HepG2 (cell line): Measurements from ENCODE around the gene FAM89B. TPM values are rescaled to one million over a fixed set of nuclear protein-coding genes. Genes with fewer than 3 reads are reported as not detected.

Experiments
- ATAC-seq: fragments of 200-7000 bp; cut with Tn5 transposase; 3 replicates; pipeline ENCODE4 v1.9.1; 2020; ENCODE audit warnings: mild to moderate bottlenecking, moderate library complexity
- BruUV-seq: library from RNA; stranded (reverse); fragments of 400-500 nt; replicated peaks from 2 replicates; lab custom pipeline; 2021; lab: Mats Ljungman, UMichigan
- CTCF ChIA-PET: fragments of 300-600 bp; formaldehyde crosslinking; extraction: SDS; loops from one replicate; lab custom pipeline; 2021; ENCODE audit warnings: low total read pairs, inconsistent platforms, low intra/inter-chr PET ratio; lab: Yijun Ruan, JAX
- POLR2A ChIA-PET: fragments of 350-600 bp; sonication (Branson Sonifier 250); formaldehyde crosslinking; loops from one replicate; lab custom pipeline; 2020; ENCODE audit warnings: antibody characterized with exemption, inconsistent platforms; lab: Yijun Ruan, JAX
- DNase-seq: peaks from one replicate; pipeline ENCODE4 v3.0.0-alpha.2; 2015; ENCODE audit warnings: low spot score
- FAIRE-seq: peaks from 3 replicates; lab custom pipeline; 2011; peaks lifted over from hg19 to GRCh38; lab: Jason Lieb, UNC
- H2AFZ ChIP-seq: one replicate; pipeline ENCODE4 v1.6.1; 2011; ENCODE audit warnings: low read length, inconsistent platforms
- H3K27ac ChIP-seq: fragments of 300-600 bp; 3 replicates; pipeline ENCODE4 v1.8.0; 2011; ENCODE audit warnings: mixed run types, mild to moderate bottlenecking, mixed read lengths, low read length, inconsistent platforms; ENCODE audit not compliant: insufficient read depth; ENCODE audit errors: extremely low read length
- H3K27me3 ChIP-seq, 2 experiments: fragments of 200-600 bp in 1 of 2; 2 replicates in 1 of 2; 3 replicates in 1 of 2; pipeline versions ENCODE4 v1.6.0 to v1.8.0; 2011; ENCODE audit warnings: low read length in 2 of 2, mild to moderate bottlenecking in 2 of 2, moderate library complexity in 2 of 2, inconsistent platforms in 1 of 2; ENCODE audit not compliant: insufficient read depth in 2 of 2, control insufficient read depth in 1 of 2
- H3K36me3 ChIP-seq, 2 experiments: fragments of 200-600 bp in 1 of 2; replicated peaks in 1 of 2; 2 replicates in 1 of 2; 3 replicates in 1 of 2; pipeline versions ENCODE4 v1.5.1 to v1.8.0; 2011; ENCODE audit warnings: low read length in 2 of 2, inconsistent platforms in 1 of 2; ENCODE audit not compliant: insufficient read depth in 2 of 2, control insufficient read depth in 1 of 2
- H3K4me1 ChIP-seq: 2 replicates; pipeline ENCODE4 v1.5.1; 2012; ENCODE audit warnings: low read length, inconsistent platforms; ENCODE audit not compliant: insufficient read depth
- H3K4me2 ChIP-seq: 2 replicates; pipeline ENCODE4 v1.6.0; 2011; ENCODE audit warnings: low read depth, low read length, inconsistent platforms
- H3K4me3 ChIP-seq, 3 experiments: fragments of 200-600 bp in 1 of 3; sonication (generic), shearing (Covaris generic) in 1 of 3; replicated peaks in 1 of 3; 2 replicates each; pipeline ENCODE4 v1.5.1; 2011 to 2016; ENCODE audit warnings: low read length in 3 of 3, inconsistent platforms in 2 of 3, low read depth in 2 of 3, mild to moderate bottlenecking in 2 of 3, control low read depth in 1 of 3, mixed read lengths in 1 of 3; ENCODE audit not compliant: insufficient read depth in 1 of 3
- H3K79me2 ChIP-seq: one replicate; pipeline ENCODE4 v1.6.1; 2011; ENCODE audit warnings: low read length, inconsistent platforms; ENCODE audit not compliant: insufficient read depth
- H3K9ac ChIP-seq: 2 replicates; pipeline ENCODE4 v1.6.0; 2011; ENCODE audit warnings: mild to moderate bottlenecking, low read depth, low read length, inconsistent platforms; ENCODE audit not compliant: insufficient read depth
- H3K9me3 ChIP-seq: 2 replicates; pipeline ENCODE4 v1.5.1; 2012; ENCODE audit warnings: mild to moderate bottlenecking, low read length
- H4K20me1 ChIP-seq: 2 replicates; pipeline ENCODE4 v1.6.0; 2011; ENCODE audit warnings: inconsistent platforms, mild to moderate bottlenecking, low read length, moderate library complexity; ENCODE audit not compliant: insufficient read depth
- CREB1 ChIP-seq, 2 experiments: fragments of 450-650 bp in 1 of 2; IDR thresholded peaks; 2 replicates each; pipeline ENCODE4 v1.6.1; 2016 to 2017; ENCODE audit warnings: control low read depth in 1 of 2, mild to moderate bottlenecking in 1 of 2, missing compliant biosample characterization in 1 of 2, missing genetic modification characterization in 1 of 2
- ESRRA ChIP-seq: sonication (generic); formaldehyde crosslinking; IDR thresholded peaks from 2 replicates; pipeline ENCODE4 v1.5.1; 2020; ENCODE audit warnings: mild to moderate bottlenecking, low read depth, missing genetic modification reagents
- GLI4 ChIP-seq: sonication (generic); formaldehyde crosslinking; IDR thresholded peaks from 2 replicates; pipeline ENCODE4 v1.5.1; 2020; ENCODE audit warnings: missing genetic modification reagents, mild to moderate bottlenecking, moderate library complexity, borderline replicate concordance
- IRF2 ChIP-seq: IDR thresholded peaks from 2 replicates; pipeline ENCODE4 v1.6.1; 2018; ENCODE audit warnings: missing genetic modification reagents, missing compliant biosample characterization
- JUND ChIP-seq: sonication (generic); formaldehyde crosslinking; IDR thresholded peaks from 2 replicates; pipeline ENCODE4 v1.8.0; 2022; ENCODE audit warnings: mild to moderate bottlenecking, missing genetic modification reagents
- MATR3 ChIP-seq: sonication (generic); formaldehyde crosslinking; IDR thresholded peaks from 2 replicates; pipeline ENCODE4 v1.4.0; 2020; ENCODE audit warnings: missing genetic modification reagents
- MED8 ChIP-seq: sonication (generic); formaldehyde crosslinking; IDR thresholded peaks from 2 replicates; pipeline ENCODE4 v1.8.1; 2023; ENCODE audit warnings: mild to moderate bottlenecking, missing genetic modification reagents; ENCODE audit not compliant: insufficient replicate concordance
- RBM39 ChIP-seq: fragments of 200-400 bp; formaldehyde crosslinking; IDR thresholded peaks from one replicate; pipeline ENCODE4 v1.6.1; 2018; ENCODE audit warnings: antibody characterized with exemption, mild to moderate bottlenecking, low read depth, low read length; ENCODE audit not compliant: poor library complexity, severe bottlenecking
- SMYD3 ChIP-seq: sonication (generic); formaldehyde crosslinking; IDR thresholded peaks from 2 replicates; pipeline ENCODE4 v1.8.1; 2023; ENCODE audit warnings: mild to moderate bottlenecking, missing genetic modification reagents
- TBP ChIP-seq: sonication (generic); formaldehyde crosslinking; IDR thresholded peaks from 2 replicates; pipeline ENCODE4 v1.5.0; 2020; ENCODE audit warnings: missing genetic modification reagents
- TCF12 ChIP-seq, 2 experiments: fragments of 450-650 bp in 1 of 2; sonication (generic) in 1 of 2; formaldehyde crosslinking in 1 of 2; IDR thresholded peaks; 2 replicates each; pipeline versions ENCODE4 v1.6.1 to v1.8.0; 2017 to 2022; ENCODE audit warnings: antibody characterized with exemption in 1 of 2, mild to moderate bottlenecking in 1 of 2, missing genetic modification reagents in 1 of 2, moderate library complexity in 1 of 2
- ZFX ChIP-seq: sonication (generic); formaldehyde crosslinking; IDR thresholded peaks from 2 replicates; pipeline ENCODE4 v1.4.0; 2020; ENCODE audit warnings: mild to moderate bottlenecking, low read depth, missing genetic modification reagents, moderate library complexity
- ZNF501 ChIP-seq: sonication (generic); formaldehyde crosslinking; IDR thresholded peaks from 2 replicates; pipeline ENCODE4 v1.5.1; 2020; ENCODE audit warnings: mild to moderate bottlenecking, moderate library complexity, missing genetic modification reagents
- WGBS: methylation state at CpG from one replicate; pipeline ENCODE4 v1.1.6; 2017; ENCODE audit warnings: low lambda C conversion rate; 5-methylcytosine and 5-hydroxymethylcytosine counted together
- in situ Hi-C: cut with HindIII; loops from 2 replicates; pipeline ENCODE4 v1.10.0; 2017; ENCODE audit warnings: low pct_unique_long_range_greater_than_20kb; ENCODE audit not compliant: extremely low pct_ligation_motif_present
- intact Hi-C: fragments of 100-400 bp; cut with micrococcal nuclease; formaldehyde crosslinking; loops from one replicate; pipeline ENCODE4 v1.10.0; 2022; ENCODE audit not compliant: unreplicated experiment
- polyA plus RNA-seq, 8 experiments: library from polyadenylated mRNA; depleted of rRNA in 3 of 8; stranded (reverse) in 7 of 8; unstranded in 1 of 8; fragments of >200 nt; fragmentation: Illumina TruSeq in 4 of 8; extraction: Trizol in 4 of 8; gene quantifications; 2 replicates each; pipeline versions ENCODE4 v1.2.1 to v1.2.3, GENCODE V29; 2011 to 2016; ENCODE audit warnings: low read depth in 4 of 8, missing spikeins in 1 of 8, mixed read lengths in 1 of 8; ENCODE audit not compliant: insufficient read depth in 1 of 8
- total RNA-seq, 5 experiments: library from RNA; depleted of rRNA; stranded (reverse); fragments of >200 nt; fragmentation: Illumina TruSeq; extraction: Trizol; gene quantifications; 2 replicates each; pipeline ENCODE4 v1.2.3, GENCODE V29; 2016; ENCODE audit warnings: low read depth in 1 of 5
- TF ChIP-seq, protein P1 (sequence below), 2 experiments: sonication (generic) in 1 of 2; formaldehyde crosslinking in 1 of 2; IDR thresholded peaks; 2 replicates each; pipeline versions ENCODE4 v1.4.0 to v1.6.1; 2016 to 2020; ENCODE audit warnings: borderline replicate concordance in 1 of 2, low read depth in 1 of 2, mild to moderate bottlenecking in 1 of 2, missing genetic modification reagents in 1 of 2
- TF ChIP-seq, protein P2 (sequence below): sonication (generic); formaldehyde crosslinking; IDR thresholded peaks from 2 replicates; pipeline ENCODE4 v1.8.0; 2023; ENCODE audit warnings: mild to moderate bottlenecking, missing genetic modification reagents
- TF ChIP-seq, protein P3 (sequence below): IDR thresholded peaks from 2 replicates; pipeline ENCODE4 v1.6.1; 2016

FAM89B gene
- total and polyA plus RNA-seq, 2 of the 13 experiments (the other 11 are each of a cell fraction or from before 2014, with no cell fraction given): 5.7 to 8.0 TPM

- TF ChIP-seq, protein P1, sequence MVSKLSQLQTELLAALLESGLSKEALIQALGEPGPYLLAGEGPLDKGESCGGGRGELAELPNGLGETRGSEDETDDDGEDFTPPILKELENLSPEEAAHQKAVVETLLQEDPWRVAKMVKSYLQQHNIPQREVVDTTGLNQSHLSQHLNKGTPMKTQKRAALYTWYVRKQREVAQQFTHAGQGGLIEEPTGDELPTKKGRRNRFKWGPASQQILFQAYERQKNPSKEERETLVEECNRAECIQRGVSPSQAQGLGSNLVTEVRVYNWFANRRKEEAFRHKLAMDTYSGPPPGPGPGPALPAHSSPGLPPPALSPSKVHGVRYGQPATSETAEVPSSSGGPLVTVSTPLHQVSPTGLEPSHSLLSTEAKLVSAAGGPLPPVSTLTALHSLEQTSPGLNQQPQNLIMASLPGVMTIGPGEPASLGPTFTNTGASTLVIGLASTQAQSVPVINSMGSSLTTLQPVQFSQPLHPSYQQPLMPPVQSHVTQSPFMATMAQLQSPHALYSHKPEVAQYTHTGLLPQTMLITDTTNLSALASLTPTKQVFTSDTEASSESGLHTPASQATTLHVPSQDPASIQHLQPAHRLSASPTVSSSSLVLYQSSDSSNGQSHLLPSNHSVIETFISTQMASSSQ (IDR thresholded peaks at IDR 0.05; ENCODE audit: low read depth): no peak
- TF ChIP-seq, protein P1 (CRISPR knock-in tag; IDR thresholded peaks at IDR 0.05; ENCODE audit: borderline replicate concordance): no peak
- TF ChIP-seq ZFX (0 out of 2 replicates have a peak, but pooled peaks have one; percentile 23), TCF12 (IDR thresholded peaks at IDR 0.05) (no peak), TCF12 (CRISPR knock-in tag; IDR thresholded peaks at IDR 0.05) (no peak), MATR3 (CRISPR knock-in tag) (no peak)
These were observed 398 bp upstream of the FAM89B start (continued) for GRCh38 chr11:65571940-65572339.

DNA sequence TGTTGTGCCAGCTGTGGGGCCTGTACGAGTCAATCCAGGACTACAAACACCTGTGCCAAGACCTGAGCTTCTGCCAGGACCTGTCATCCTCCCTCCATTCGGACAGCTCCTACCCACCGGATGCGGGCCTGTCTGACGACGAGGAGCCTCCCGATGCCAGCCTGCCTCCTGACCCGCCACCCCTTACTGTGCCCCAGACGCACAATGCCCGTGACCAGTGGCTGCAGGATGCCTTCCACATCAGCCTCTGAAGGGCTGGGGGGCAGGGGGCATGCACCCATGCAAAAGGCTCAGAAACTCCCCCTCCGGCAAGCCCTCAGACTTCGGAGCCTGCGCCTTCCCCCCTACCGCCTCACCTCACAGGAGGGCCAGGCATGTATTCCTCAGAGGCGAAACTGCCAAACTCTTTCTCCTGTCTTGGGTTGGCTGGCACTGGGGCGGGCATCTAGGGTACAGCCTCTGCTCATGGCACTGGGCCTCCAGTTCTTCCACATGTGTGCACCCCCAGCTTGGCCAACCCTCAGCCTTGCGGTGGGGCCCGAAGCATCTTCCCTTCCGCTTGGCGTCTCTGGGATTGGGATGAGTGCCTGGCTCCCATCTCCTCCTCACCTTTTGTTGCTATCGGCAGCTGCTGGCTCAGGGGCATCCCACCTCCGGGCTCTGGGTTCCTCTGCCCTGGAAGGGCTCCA, 1.2 kb downstream of the FAM89B start:
- WGBS: 96% methylated on average over 19 of the region's 22 CpGs
- H3K36me3 ChIP-seq: peaks cover 3 to 5% of the 10 kb centered on the region in 2 experiments; a peak in 2 of 5 replicates
- H3K79me2 ChIP-seq: peaks cover 25% of the 10 kb centered on the region
- H3K4me3 ChIP-seq: peak overlapping the region in 1 of 3 experiments; percentile 77; a peak in 1 of 6 replicates
- no peak for DNase-seq
- CTCF ChIA-PET: interaction anchor here (1.8 kb wide), 1 partner anchor 15 kb away, joined by 16 read pairs; no protein-coding TSS in a partner anchor
- peaks cover 63% of the 10 kb centered on the region for H3K4me1 ChIP-seq
- H3K27ac ChIP-seq: no peak overlapping the region
- no TSS peak for BruUV-seq
- H3K4me2 ChIP-seq: no peak overlapping the region
- POLR2A ChIA-PET: interaction anchor here (1.8 kb wide), 1 partner anchor 13 kb away, joined by 8 read pairs; no protein-coding TSS in a partner anchor
- H3K9me3 ChIP-seq: no peaks in the 10 kb centered on the region
- H3K9ac ChIP-seq: no peak overlapping the region
- no peaks in the 10 kb centered on the region; a peak in 1 of 5 replicates for H3K27me3 ChIP-seq
- FAIRE-seq: no peak
- no peak for ATAC-seq
- intact Hi-C loops: no loop called here
- H2AFZ ChIP-seq: no peak overlapping the region
- in situ Hi-C loops: no loop called here
- H4K20me1 ChIP-seq: no peaks in the 10 kb centered on the region; the same call in 1 of the 2 replicates
- TF ChIP-seq RBM39 (peak; percentile 31), MED8 (CRISPR knock-in tag) (no peak), GLI4 (no peak), SMYD3 (no peak), ZNF501 (CRISPR knock-in tag) (no peak), IRF2 (CRISPR knock-in tag) (no peak), JUND (CRISPR knock-in tag) (no peak), ESRRA (CRISPR knock-in tag) (no peak), TBP (CRISPR knock-in tag) (no peak), CREB1 (IDR thresholded peaks at IDR 0.05) (no peak), CREB1 (CRISPR knock-in tag; IDR thresholded peaks at IDR 0.05) (no peak)
- TF ChIP-seq, protein P2, sequence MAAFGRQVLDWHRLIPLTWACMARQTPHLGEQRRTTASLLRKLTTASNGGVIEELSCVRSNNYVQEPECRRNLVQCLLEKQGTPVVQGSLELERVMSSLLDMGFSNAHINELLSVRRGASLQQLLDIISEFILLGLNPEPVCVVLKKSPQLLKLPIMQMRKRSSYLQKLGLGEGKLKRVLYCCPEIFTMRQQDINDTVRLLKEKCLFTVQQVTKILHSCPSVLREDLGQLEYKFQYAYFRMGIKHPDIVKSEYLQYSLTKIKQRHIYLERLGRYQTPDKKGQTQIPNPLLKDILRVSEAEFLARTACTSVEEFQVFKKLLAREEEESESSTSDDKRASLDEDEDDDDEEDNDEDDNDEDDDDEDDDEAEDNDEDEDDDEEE (CRISPR knock-in tag): 0 out of 2 replicates have a peak, but pooled peaks have one; percentile 27
- TF ChIP-seq, protein P3, sequence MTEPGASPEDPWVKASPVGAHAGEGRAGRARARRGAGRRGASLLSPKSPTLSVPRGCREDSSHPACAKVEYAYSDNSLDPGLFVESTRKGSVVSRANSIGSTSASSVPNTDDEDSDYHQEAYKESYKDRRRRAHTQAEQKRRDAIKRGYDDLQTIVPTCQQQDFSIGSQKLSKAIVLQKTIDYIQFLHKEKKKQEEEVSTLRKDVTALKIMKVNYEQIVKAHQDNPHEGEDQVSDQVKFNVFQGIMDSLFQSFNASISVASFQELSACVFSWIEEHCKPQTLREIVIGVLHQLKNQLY (CRISPR knock-in tag): no peak
